ENCODE results near the gene AGAP1.

AGAP1 gene

DNA sequence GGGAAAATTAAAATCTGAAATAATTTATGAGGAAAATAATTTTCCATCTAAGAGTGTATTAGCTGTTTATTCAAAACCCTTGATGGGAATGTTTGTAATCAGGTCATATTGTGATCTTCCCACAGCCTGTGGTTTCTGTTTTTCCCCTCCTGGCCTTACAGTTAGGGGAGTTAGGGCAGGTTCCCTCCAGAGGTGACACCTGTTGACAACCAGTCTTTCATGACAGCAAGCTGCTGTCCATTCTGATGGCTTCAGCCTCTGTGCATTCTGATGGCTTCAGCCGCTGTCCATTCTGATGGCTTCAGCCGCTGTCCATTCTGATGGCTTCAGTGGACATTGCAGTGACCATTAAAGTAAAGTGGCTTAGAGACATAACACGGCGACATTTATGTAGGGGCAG is 346.1 kb downstream of the AGAP1 start:
- Histone ChIP-seq H3K36me3 (ENCODE audit: control insufficient read depth in 1 of 2, insufficient read depth in 2 of 2, low read length in 2 of 2) (peaks cover 0 to 4% of the 10 kb centered on the region in 2 donors), H3K4me1 (ENCODE audit: control insufficient read depth in 1 of 2, insufficient read depth in 2 of 2, low read length in 2 of 2) (no peaks in the 10 kb centered on the region), H3K9me3 (ENCODE audit: control insufficient read depth in 1 of 2, low read length in 2 of 2) (no peaks in the 10 kb centered on the region), H3K4me3 (ENCODE audit: low read depth in 1 of 2, low read length in 2 of 2) (no peak overlapping the region), H3K27me3 (ENCODE audit: low read depth, low read length) (no peaks in the 10 kb centered on the region), H3K27ac (ENCODE audit: low read length) (no peak overlapping the region)

DNA sequence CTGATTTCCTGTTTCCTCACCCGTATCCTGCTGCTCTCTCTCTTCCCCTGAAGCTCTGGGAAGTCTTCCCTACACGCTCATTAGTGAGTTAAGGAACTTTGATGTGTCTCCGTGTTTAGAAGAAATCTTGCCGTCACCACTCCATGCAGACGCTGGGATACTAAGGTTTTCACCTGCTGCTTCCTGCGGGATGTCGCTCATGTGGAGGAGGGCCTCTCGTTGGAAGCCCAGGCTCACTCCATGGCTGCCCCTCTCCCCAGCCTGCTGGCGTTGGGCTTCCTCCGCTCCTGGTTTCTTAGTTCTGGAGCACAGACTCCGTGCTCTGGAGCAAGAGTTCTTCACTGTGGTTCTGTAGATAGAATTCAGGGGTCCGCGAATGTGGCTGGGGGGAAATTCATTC is 348.0 kb downstream of the AGAP1 start:
- no peaks in the 10 kb centered on the region for H3K27me3 ChIP-seq (ENCODE audit: low read depth, low read length)
- H3K27ac ChIP-seq (ENCODE audit: low read length), result no peak overlapping the region
- peaks cover 0 to 4% of the 10 kb centered on the region in 2 donors for H3K36me3 ChIP-seq (ENCODE audit: control insufficient read depth in 1 of 2, insufficient read depth in 2 of 2, low read length in 2 of 2)
- no peaks in the 10 kb centered on the region for H3K9me3 ChIP-seq (ENCODE audit: control insufficient read depth in 1 of 2, low read length in 2 of 2)
- H3K4me1 ChIP-seq (ENCODE audit: control insufficient read depth in 1 of 2, insufficient read depth in 2 of 2, low read length in 2 of 2), result no peaks in the 10 kb centered on the region
- H3K4me3 ChIP-seq (ENCODE audit: low read depth in 1 of 2, low read length in 2 of 2), result no peak overlapping the region

DNA sequence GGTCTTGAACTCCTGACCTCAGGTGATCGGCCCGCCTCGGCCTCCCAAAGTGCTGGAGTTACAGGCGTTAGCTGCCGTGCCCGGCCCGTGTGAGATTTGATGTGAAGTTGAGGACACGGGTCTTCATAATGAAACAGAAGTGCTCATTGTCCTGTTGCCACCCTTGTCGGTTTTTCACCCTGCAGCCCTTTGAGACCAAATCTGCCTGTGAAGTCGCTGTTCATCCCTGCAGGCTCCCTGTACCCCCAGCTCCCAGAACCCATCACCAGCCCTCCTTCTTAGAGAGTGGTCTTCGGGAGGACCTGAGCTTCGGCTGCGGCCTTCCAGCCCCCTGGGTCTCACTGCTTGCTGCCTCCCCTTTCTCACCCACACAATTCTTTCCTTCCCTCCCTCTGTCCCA is 349.1 kb downstream of the AGAP1 start:
- Histone ChIP-seq H3K36me3 (ENCODE audit: control insufficient read depth in 1 of 2, insufficient read depth in 2 of 2, low read length in 2 of 2) (peaks cover 0 to 9% of the 10 kb centered on the region in 2 donors), H3K27ac (ENCODE audit: low read length) (no peak overlapping the region), H3K27me3 (ENCODE audit: low read depth, low read length) (no peaks in the 10 kb centered on the region), H3K4me3 (ENCODE audit: low read depth in 1 of 2, low read length in 2 of 2) (no peak overlapping the region), H3K4me1 (ENCODE audit: control insufficient read depth in 1 of 2, insufficient read depth in 2 of 2, low read length in 2 of 2) (no peaks in the 10 kb centered on the region), H3K9me3 (ENCODE audit: control insufficient read depth in 1 of 2, low read length in 2 of 2) (no peaks in the 10 kb centered on the region)

DNA sequence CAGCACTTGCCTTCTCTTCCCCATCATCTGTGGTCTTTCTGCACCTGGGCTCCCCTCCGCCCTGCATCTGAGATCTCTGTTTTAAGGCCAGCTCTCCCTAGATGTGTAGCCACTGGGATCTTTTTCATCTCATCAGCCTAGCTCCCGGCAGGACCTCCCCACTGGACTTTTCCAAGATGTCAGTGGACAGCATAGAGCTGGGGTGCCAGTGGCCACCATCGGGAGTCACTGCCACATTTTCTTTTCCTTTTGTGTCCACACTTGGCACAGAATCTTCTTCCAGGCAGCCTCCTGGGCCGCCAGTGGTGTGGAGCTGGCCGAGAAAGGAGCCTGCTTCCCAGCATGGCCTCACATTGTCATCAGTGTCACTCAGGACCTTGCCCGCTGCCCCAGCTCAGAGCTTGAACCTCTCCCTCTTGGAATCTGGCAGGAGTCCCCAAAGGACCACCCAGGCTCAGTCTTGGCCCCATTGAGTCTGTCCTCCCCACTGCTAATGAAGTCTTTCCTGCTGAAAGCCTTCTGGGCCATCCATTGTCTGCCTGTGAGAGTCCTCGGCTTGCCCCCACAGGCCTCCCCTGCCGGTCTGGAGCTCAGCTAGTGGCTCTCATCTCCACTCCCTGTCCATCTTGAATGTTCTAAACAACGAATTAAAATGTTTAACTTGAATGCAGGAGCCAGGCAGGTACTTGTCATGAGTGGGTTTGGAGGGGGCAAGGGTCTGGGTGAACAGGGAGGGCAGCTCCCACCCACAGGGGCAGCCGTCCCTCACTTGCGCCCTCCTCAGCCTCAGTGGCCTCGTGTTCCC is 349.9 kb downstream of the AGAP1 start:
- H3K36me3 ChIP-seq (ENCODE audit: control insufficient read depth in 1 of 2, insufficient read depth in 2 of 2, low read length in 2 of 2), result peaks cover 0 to 9% of the 10 kb centered on the region in 2 donors
- no peak overlapping the region for H3K4me3 ChIP-seq (ENCODE audit: low read depth in 1 of 2, low read length in 2 of 2)
- no peak overlapping the region for H3K27ac ChIP-seq (ENCODE audit: low read length)
- no peaks in the 10 kb centered on the region for H3K27me3 ChIP-seq (ENCODE audit: low read depth, low read length)
- no peaks in the 10 kb centered on the region for H3K4me1 ChIP-seq (ENCODE audit: control insufficient read depth in 1 of 2, insufficient read depth in 2 of 2, low read length in 2 of 2)
- no peaks in the 10 kb centered on the region for H3K9me3 ChIP-seq (ENCODE audit: control insufficient read depth in 1 of 2, low read length in 2 of 2)

GRCh38 chr2:235844561-235844960 is 350.7 kb downstream of the AGAP1 start:
- Histone ChIP-seq H3K4me1 (ENCODE audit: control insufficient read depth in 1 of 2, insufficient read depth in 2 of 2, low read length in 2 of 2) (no peaks in the 10 kb centered on the region), H3K27me3 (ENCODE audit: low read depth, low read length) (no peaks in the 10 kb centered on the region), H3K9me3 (ENCODE audit: control insufficient read depth in 1 of 2, low read length in 2 of 2) (no peaks in the 10 kb centered on the region), H3K4me3 (ENCODE audit: low read depth in 1 of 2, low read length in 2 of 2) (no peak overlapping the region), H3K36me3 (ENCODE audit: control insufficient read depth in 1 of 2, insufficient read depth in 2 of 2, low read length in 2 of 2) (peaks cover 0 to 9% of the 10 kb centered on the region in 2 donors), H3K27ac (ENCODE audit: low read length) (no peak overlapping the region)

- peaks cover 0 to 9% of the 10 kb centered on the region in 2 donors for H3K36me3 ChIP-seq (ENCODE audit: control insufficient read depth in 1 of 2, insufficient read depth in 2 of 2, low read length in 2 of 2)
- no peaks in the 10 kb centered on the region for H3K4me1 ChIP-seq (ENCODE audit: control insufficient read depth in 1 of 2, insufficient read depth in 2 of 2, low read length in 2 of 2)
- no peaks in the 10 kb centered on the region for H3K9me3 ChIP-seq (ENCODE audit: control insufficient read depth in 1 of 2, low read length in 2 of 2)
- H3K27ac ChIP-seq (ENCODE audit: low read length), result no peak overlapping the region
- no peak overlapping the region for H3K4me3 ChIP-seq (ENCODE audit: low read depth in 1 of 2, low read length in 2 of 2)
- H3K27me3 ChIP-seq (ENCODE audit: low read depth, low read length), result no peaks in the 10 kb centered on the region
Measured at GRCh38 chr2:235845245-235845644, 351.4 kb downstream of the AGAP1 start.

DNA sequence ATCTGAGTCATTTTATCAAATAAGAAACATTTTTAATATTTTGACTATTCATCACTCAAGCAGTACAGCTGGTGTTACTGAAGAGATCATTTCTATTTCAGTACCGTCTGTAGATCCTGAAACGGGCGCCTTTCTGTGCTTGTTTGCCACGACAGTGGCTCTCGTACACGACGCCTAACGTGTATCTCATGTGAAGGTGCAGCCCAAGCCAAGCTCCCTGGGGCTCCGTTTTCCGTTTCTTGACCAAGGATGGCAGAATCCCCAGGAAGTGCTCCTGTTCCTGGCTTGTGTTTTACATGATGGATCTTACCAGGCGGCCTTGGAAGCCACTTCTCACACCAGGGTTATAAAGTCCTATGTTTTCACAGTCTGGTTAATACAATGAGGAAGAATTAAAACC is 353.7 kb downstream of the AGAP1 start:
- Histone ChIP-seq H3K27ac (ENCODE audit: low read length) (no peak overlapping the region), H3K27me3 (ENCODE audit: low read depth, low read length) (no peaks in the 10 kb centered on the region), H3K36me3 (ENCODE audit: control insufficient read depth in 1 of 2, insufficient read depth in 2 of 2, low read length in 2 of 2) (peaks cover 0 to 9% of the 10 kb centered on the region in 2 donors), H3K9me3 (ENCODE audit: control insufficient read depth in 1 of 2, low read length in 2 of 2) (no peaks in the 10 kb centered on the region), H3K4me3 (ENCODE audit: low read depth in 1 of 2, low read length in 2 of 2) (no peak overlapping the region), H3K4me1 (ENCODE audit: control insufficient read depth in 1 of 2, insufficient read depth in 2 of 2, low read length in 2 of 2) (no peaks in the 10 kb centered on the region)

GRCh38 chr2:235848055-235848454 is 354.2 kb downstream of the AGAP1 start:
- Histone ChIP-seq H3K27ac (ENCODE audit: low read length) (no peak overlapping the region), H3K27me3 (ENCODE audit: low read depth, low read length) (no peaks in the 10 kb centered on the region), H3K4me1 (ENCODE audit: control insufficient read depth in 1 of 2, insufficient read depth in 2 of 2, low read length in 2 of 2) (no peaks in the 10 kb centered on the region), H3K36me3 (ENCODE audit: control insufficient read depth in 1 of 2, insufficient read depth in 2 of 2, low read length in 2 of 2) (peaks cover 0 to 9% of the 10 kb centered on the region in 2 donors), H3K9me3 (ENCODE audit: control insufficient read depth in 1 of 2, low read length in 2 of 2) (no peaks in the 10 kb centered on the region), H3K4me3 (ENCODE audit: low read depth in 1 of 2, low read length in 2 of 2) (no peak overlapping the region)

DNA sequence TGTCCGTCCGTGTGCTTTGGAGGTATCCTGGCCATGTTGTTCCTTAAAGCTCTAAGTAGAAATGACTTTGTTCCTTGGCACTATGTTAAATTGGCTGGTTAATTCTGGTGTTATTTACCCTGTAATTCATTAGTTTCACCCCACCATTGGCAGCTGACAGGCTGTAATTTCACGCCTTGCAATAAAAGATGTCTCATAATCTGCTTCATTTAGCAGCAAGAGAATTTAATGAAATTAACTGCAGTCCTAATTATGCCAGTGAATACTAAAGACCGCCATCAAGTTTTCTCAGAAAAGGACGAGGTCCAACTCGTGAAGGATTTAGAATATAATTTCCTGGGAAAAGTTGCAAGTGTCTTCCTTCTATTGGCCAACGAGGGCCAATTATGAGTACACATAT is 355.1 kb downstream of the AGAP1 start:
- Histone ChIP-seq H3K4me3 (ENCODE audit: low read depth in 1 of 2, low read length in 2 of 2) (no peak overlapping the region), H3K9me3 (ENCODE audit: control insufficient read depth in 1 of 2, low read length in 2 of 2) (no peaks in the 10 kb centered on the region), H3K36me3 (ENCODE audit: control insufficient read depth in 1 of 2, insufficient read depth in 2 of 2, low read length in 2 of 2) (peaks cover 0 to 9% of the 10 kb centered on the region in 2 donors), H3K27me3 (ENCODE audit: low read depth, low read length) (no peaks in the 10 kb centered on the region), H3K4me1 (ENCODE audit: control insufficient read depth in 1 of 2, insufficient read depth in 2 of 2, low read length in 2 of 2) (no peaks in the 10 kb centered on the region), H3K27ac (ENCODE audit: low read length) (no peak overlapping the region)

GRCh38 chr2:235849489-235849888 is 355.6 kb downstream of the AGAP1 start:
- Histone ChIP-seq H3K27ac (ENCODE audit: low read length) (no peak overlapping the region), H3K9me3 (ENCODE audit: control insufficient read depth in 1 of 2, low read length in 2 of 2) (no peaks in the 10 kb centered on the region), H3K27me3 (ENCODE audit: low read depth, low read length) (no peaks in the 10 kb centered on the region), H3K4me1 (ENCODE audit: control insufficient read depth in 1 of 2, insufficient read depth in 2 of 2, low read length in 2 of 2) (no peaks in the 10 kb centered on the region), H3K36me3 (ENCODE audit: control insufficient read depth in 1 of 2, insufficient read depth in 2 of 2, low read length in 2 of 2) (peaks cover 0 to 9% of the 10 kb centered on the region in 2 donors), H3K4me3 (ENCODE audit: low read depth in 1 of 2, low read length in 2 of 2) (no peak overlapping the region)

GRCh38 chr2:235850289-235850688 is 356.4 kb downstream of the AGAP1 start:
- Histone ChIP-seq H3K4me1 (ENCODE audit: control insufficient read depth in 1 of 2, insufficient read depth in 2 of 2, low read length in 2 of 2) (no peaks in the 10 kb centered on the region), H3K27ac (ENCODE audit: low read length) (no peak overlapping the region), H3K9me3 (ENCODE audit: control insufficient read depth in 1 of 2, low read length in 2 of 2) (no peaks in the 10 kb centered on the region), H3K27me3 (ENCODE audit: low read depth, low read length) (no peaks in the 10 kb centered on the region), H3K36me3 (ENCODE audit: control insufficient read depth in 1 of 2, insufficient read depth in 2 of 2, low read length in 2 of 2) (peaks cover 0 to 5% of the 10 kb centered on the region in 2 donors), H3K4me3 (ENCODE audit: low read depth in 1 of 2, low read length in 2 of 2) (no peak overlapping the region)

Data from muscle layer of duodenum (tissue), 2 donors.